Measurements from ENCODE around the gene PDGFA.
"Not testable (repeated sequence)": the region's sequence is repeated elsewhere in the genome, so short reads cannot be mapped to it uniquely, and the experiment has no call there.

- not testable (repeated sequence) for TF ChIP-seq POLR2AphosphoS5 (IDR thresholded peaks at IDR 0.05; ENCODE audit: low read depth); CTCF (conservative IDR thresholded peaks at IDR 0.05; ENCODE audit: low read depth in 2 of 2); REST (IDR thresholded peaks at IDR 0.05; ENCODE audit: unreplicated experiment); EZH2 (IDR thresholded peaks at IDR 0.05; ENCODE audit: low read depth, unreplicated experiment); EZH2phosphoT487 (IDR thresholded peaks at IDR 0.05; ENCODE audit: unreplicated experiment); JUNB (IDR thresholded peaks at IDR 0.05; ENCODE audit: unreplicated experiment); CREB1 (CRISPR knock-in tag; IDR thresholded peaks at IDR 0.05; ENCODE audit: low read depth)
These were observed 32.7 kb upstream of the PDGFA start for GRCh38 chr7:552151-552867.

Data from GM23338 (cell line).